ENCODE measurements around the gene CDA.

The CDA gene

GRCh38 chr1:20588634-20589225, at the start of gene CDA:
Gene CDA, plus strand, starts transcription at chr1:20589097. Its CDS starts 33 bp downstream, at chr1:20589130.
- DNase-seq (ENCODE audit: low spot score), result peak; percentile 83

- DNase-seq (ENCODE audit: low spot score), result no peak
These were observed 48.6 kb upstream of the CDA start for GRCh38 chr1:20540281-20540680.

- no peak for DNase-seq (ENCODE audit: low spot score)
These were observed 42.3 kb upstream of the CDA start for GRCh38 chr1:20546637-20547036.

GRCh38 chr1:20551161-20551560, 37.7 kb upstream of the CDA start:
- DNase-seq (ENCODE audit: low spot score), result no peak

GRCh38 chr1:20551945-20552727, 36.8 kb upstream of the CDA start, which contains the start of gene FAM43B:
Gene FAM43B, plus strand, starts transcription at chr1:20552573. Its CDS starts 401 bp downstream, at chr1:20552974.
- DNase-seq (ENCODE audit: low spot score), result peak; percentile 14

- DNase-seq (ENCODE audit: low spot score), result no peak
These were observed 36.0 kb upstream of the CDA start for GRCh38 chr1:20552728-20553445.

- no peak for DNase-seq (ENCODE audit: low spot score)
These were observed 33.7 kb upstream of the CDA start for GRCh38 chr1:20555025-20555757.

GRCh38 chr1:20555758-20556120, 33.2 kb upstream of the CDA start:
- DNase-seq (ENCODE audit: low spot score), result no peak

GRCh38 chr1:20558191-20558590, 30.7 kb upstream of the CDA start:
- DNase-seq (ENCODE audit: low spot score), result no peak

GRCh38 chr1:20560966-20561365, 27.9 kb upstream of the CDA start:
- no peak for DNase-seq (ENCODE audit: low spot score)

- DNase-seq (ENCODE audit: low spot score), result no peak
These were observed 23.7 kb upstream of the CDA start for GRCh38 chr1:20565234-20565633.

GRCh38 chr1:20569523-20570098, 19.3 kb upstream of the CDA start:
- no peak for DNase-seq (ENCODE audit: low spot score)

- DNase-seq (ENCODE audit: low spot score), result no peak
These were observed 17.5 kb upstream of the CDA start for GRCh38 chr1:20571427-20571826.

- no peak for DNase-seq (ENCODE audit: low spot score)
These were observed 14.9 kb upstream of the CDA start for GRCh38 chr1:20573987-20574386.

GRCh38 chr1:20574686-20575540, 14.0 kb upstream of the CDA start:
- peak; percentile 70 for DNase-seq (ENCODE audit: low spot score)

- DNase-seq (ENCODE audit: low spot score), result no peak
These were observed 13.2 kb upstream of the CDA start for GRCh38 chr1:20575541-20576336.

- DNase-seq (ENCODE audit: low spot score), result no peak
These were observed 10.8 kb upstream of the CDA start for GRCh38 chr1:20578062-20578461.

- no peak for DNase-seq (ENCODE audit: low spot score)
These were observed 10.0 kb upstream of the CDA start for GRCh38 chr1:20578721-20579395.

- peak; percentile 20 for DNase-seq (ENCODE audit: low spot score)
These were observed 4.0 kb upstream of the CDA start for GRCh38 chr1:20584890-20585289.
